ENCODE results near the gene GPRIN2. TPM values are rescaled to one million over a fixed set of nuclear protein-coding genes. Genes with fewer than 3 reads are reported as not detected.
"Not testable (repeated sequence)": the region's sequence is repeated elsewhere in the genome, so short reads cannot be mapped to it uniquely, and the experiment has no call there.

GPRIN2 gene
- total RNA-seq, 1 donor from 2014 or later: not detected

DNA sequence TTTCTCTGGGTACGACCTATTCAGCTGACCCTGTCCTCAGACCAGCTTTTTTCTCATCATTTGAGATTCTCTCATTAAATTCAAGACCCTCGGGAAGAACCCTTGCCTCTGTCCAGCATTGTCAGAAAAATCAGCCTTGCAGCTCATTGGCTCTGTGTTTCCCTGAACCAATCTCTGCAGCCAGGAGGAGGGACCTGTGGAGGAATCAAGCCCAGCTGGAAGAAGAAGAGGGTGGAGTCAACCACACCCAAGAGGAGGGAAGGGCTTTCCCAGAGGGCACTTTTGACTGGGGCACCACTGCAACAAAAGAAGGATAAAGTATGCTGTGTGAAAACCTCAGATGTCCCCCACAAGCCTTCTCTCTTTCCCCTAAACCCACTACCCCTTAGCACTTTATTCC is 14.2 kb upstream of the GPRIN2 start:
- DNase-seq (ENCODE audit: low read depth, low spot score): not testable (repeated sequence)

DNA sequence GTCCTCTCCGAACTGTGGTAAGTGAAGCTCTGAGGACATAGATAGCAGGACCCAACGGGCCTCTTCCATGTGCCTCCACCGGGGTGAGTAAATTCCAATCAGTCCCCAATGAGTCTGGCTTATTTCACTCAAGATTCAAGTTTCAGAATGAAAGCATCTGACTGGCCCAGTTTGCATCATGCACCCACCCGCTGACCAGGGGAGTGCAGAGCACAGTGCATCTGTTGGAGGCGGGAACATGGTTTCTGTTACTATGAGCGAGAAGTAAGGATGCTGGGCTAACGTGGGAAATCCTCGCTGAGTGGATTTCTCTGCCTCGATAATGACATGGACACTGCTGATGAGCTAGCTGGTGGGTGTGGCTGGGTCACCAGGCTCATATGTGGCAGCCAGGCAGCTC is 10.7 kb upstream of the GPRIN2 start:
- not testable (repeated sequence) for DNase-seq (ENCODE audit: low read depth, low spot score)

DNA sequence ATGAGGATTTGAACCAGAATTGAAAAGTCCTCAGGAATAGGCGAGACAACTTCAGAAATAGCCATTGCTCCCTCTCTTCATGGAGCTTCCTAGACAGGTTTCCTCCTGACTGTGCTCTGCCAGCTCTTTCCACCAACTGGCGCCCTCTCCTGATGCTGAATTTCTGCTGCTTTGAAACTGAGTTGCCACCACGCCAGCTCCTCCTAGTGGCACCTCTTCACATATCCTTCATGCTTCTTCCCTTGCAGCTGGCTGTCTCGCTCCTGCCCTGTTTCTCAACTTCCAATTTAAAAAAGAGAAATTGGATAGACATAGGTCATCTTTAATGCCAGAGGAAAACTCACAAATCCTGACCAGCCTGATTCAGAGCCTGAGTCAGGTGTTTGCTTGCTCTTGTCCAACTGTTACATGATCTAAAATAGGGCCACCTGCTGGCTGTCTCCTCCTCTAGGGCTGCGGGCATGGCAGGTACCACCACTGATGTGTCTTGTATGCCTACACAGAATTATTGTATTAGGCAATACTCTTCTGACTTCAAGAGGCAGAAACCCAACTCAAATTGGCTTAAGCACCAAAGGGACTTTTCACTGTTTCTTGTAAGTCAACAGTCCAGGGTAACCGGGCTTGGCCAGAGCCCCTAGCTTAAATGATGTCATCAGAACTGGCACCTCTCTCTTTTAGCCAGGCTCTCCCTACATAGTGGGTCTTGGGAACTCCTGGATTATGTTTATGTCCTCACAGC is 9.3 kb upstream of the GPRIN2 start:
- not testable (repeated sequence) for DNase-seq (ENCODE audit: low read depth, low spot score)

DNA sequence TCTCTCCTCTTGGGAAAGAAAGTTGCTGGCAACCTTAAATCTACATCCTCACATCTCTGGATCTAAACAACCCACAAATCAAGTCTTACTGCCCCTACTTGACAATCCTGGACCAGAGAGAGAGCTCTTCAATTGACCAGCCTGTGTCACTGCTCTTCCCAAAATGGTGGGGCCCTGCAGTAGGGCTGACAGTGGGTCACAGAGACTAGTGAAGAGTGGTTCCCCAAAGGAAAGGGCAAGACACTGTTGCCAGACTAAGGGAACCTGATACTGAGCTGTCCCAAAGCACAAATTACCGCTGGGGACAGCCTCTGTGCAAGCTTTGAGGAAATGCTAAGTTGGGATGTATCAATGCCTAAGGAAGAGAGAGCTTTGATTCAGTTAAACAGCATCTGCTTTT is 4.5 kb upstream of the GPRIN2 start:
- no peak for DNase-seq (ENCODE audit: low read depth, low spot score)

DNA sequence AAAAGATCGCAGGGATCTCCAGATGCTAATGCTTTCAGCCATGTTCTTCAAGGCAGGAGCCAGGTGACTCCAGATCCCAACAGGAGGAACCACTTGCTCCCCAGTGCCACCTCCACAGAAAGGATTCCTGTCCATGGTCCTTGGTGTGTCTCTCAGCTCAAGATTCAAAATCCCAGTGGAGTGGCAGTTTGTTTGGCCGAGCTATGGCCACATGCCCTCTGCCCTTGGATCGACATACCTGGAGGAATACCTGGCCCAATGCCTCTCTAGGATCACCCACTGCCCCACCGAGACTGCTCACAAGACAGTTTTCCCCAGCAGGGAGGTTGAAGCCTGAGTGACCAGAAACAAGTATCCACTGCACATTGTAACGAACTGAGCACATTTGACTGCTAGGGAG is 3.9 kb upstream of the GPRIN2 start:
- no peak for DNase-seq (ENCODE audit: low read depth, low spot score)

DNA sequence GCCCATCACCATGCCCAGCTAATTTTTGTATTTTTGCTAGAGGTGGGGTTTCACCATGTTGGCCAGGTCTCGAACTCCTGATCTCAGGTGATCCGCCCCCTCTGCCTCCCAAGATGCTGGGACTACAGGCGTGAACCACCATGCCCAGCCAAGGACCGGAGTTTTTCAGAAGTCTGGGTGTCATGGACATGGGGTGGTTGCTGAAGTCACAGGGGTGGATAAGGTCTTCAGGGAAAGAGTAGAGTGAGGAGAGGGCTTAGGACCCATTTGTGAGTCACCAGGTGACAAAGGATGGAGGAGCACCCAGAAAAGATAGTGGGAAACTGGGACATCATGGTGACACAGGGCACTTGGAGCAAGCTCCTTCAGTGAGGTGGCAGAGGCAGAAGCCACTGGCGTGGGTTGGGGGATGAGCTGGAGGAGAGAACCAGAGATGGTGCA is 2.8 kb upstream of the GPRIN2 start:
- DNase-seq (ENCODE audit: low read depth, low spot score): no peak

DNA sequence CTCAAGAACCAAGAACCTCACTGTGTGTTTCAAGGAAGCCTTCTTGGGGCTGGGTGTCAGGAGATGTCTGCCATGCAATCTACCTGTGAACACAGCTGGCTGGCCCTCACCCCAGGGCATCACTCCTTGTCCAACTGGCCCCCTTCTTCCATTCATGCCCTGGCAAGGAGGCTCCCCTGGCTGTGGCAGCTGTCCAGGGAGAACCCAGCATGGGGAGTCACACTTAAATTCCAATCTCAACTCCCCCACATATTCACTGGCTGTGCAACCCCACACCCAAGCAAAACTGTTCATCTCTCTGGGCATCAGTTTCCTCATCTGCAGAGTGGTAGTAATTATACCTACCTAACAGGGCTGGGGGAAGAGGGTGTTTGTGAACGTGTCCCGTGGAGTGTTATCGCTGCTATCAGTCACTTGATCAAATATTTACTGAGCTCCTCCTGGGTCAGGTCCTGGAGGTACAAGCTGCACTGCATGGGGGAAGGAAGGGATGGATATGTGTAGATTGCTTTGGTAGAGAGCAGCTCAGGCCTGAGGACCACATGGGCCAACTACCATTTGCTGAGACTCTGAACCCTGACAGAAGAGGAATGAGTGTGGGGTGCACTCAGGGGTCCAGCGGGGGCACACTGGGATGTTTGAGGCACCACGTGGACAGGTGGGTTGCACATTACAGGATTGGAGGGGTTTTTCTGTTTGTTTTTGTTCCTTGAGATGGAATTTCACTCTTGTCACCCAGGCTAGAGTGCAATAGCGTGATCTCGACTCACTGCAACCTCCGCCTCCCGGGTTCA is 2.1 kb upstream of the GPRIN2 start:
- DNase-seq (ENCODE audit: low read depth, low spot score): no peak

DNA sequence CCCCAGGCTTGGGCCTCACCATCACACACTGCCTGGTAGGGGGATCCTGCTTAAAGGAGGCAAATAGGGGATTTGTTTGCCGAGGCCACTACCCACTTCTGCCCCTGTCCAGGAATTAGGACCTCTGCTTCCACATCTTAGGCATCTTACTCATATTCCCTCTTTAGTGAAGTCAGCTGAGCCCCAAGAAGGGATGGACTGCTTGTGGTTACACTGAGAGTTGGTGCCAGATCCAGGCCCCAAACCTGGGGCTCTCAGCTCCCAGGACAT is 1.6 kb upstream of the GPRIN2 start:
- no peak for DNase-seq (ENCODE audit: low read depth, low spot score)

DNA sequence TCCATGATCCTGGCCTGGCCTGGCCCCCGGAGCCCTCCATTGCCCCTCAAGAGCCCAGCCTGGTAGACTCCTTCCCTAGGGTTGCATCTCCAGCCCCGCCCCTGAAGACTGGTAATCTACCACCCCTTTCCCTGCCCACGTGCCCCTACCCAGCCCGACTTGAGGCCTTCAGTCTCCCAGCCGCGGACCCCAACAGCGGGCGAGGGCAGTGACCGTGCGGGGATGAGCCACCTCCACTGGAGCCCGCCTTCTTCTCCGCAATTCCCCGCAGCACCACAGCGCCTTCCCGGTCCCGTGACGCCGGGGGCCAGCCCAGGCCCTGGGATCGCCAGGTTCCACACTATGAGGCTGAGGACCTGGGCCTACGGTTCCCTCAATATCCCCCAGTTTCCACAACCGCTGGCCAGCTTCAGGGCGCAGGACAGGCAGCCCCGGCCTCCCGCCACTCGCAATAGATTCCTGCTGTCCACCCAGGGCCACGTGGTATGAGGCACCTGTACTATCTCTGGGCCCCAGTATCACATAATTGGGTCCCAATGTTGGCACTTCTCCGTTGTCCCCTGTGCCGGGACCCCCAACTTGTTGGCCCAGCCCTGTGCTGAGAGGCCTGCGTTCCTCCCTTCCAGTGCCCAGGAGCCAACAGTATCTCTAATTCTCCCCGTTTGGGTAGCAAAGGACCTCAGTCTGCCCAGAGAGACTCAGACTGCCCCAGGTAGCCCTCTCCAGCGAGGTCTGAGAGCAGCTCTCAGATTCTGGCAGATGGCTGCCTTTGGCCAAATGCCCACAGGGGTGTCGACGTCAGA is 1.1 kb upstream of the GPRIN2 start:
- DNase-seq (ENCODE audit: low read depth, low spot score): no peak

DNA sequence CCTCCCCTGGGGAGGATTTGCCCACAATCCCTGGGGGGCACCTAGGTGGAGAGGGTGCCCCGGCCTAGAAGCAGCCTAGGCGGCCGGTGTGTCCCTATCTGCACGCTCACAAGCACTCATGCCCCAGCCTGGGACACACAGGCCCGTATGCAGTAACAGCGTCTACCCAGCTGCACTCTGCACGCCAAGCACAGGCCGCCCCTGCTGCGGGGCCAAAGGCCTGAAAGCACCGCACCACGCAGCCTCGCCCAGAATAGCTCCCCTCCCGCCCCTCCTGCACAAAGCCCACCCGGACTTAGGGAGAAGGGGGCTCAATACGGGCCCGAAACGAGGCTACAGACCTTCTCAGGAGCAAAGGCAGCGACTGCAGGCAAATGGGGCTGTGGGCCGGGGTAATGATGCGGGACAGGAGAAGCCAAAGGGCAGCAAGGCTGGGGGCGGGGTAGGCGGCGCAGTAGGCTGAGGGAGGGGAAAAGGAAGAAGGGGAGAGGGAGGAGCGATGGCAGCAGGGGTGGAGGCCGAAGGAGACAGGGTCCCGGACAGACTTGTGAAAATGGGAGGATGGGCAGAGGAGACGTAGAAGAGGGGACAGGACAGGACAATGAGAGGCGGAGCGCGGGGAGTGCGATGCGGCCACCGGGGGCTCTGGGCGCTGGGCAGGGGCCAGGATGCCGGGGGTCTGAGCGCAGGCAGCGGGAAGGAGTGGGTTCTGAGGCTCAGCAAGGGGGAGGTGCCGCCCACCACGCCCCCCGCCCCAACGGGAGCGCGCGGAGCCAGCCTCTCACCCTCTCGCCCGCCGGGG is 544 bp downstream of the GPRIN2 start:
- DNase-seq (ENCODE audit: low read depth, low spot score): no peak

DNA sequence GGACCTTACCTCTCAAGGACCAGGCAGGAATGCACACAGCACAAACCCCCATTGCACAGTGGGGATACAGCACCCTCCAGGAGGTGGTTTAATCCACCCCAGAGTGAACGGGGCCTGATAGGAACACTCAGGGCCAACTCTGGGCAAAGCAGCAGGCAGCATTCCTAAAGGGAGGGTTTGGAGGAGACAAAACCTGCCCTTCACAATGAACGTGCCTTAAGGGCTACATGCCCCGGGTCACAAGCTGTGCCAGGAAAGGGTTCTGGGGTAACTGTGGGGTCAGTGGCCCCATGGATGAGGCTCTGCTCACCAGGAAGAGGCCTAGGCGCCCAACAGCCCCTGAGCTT is 1.1 kb downstream of the GPRIN2 start:
- no peak for DNase-seq (ENCODE audit: low read depth, low spot score)

DNA sequence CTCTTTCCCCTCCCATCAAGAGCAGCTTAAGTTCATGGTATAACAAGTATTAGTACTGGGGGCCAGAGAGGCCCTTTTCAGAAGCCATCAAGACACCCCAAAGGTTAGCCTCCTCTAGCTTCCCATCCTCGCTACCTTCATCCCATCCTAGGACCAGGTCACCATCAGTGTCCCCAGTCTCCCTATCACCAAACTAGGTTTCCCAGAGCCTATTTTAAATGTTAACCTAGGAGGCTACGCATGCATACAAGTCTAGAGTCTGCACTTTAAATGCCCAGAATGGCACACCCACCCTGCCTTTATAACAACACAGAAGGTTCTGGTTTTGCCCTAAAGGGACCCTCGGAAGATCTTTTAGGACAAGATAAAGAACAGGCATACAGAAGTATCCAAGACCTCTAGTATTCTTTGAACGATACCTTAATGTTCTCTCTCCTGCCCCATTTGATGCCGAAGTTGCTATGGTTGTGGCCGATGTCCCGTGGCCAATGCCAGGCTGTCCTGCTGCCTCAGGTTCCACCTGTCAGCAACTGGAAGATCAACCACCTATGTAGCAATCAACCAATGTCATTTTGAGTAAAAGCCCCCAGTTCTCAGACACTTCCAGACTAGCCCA is 2.2 kb downstream of the GPRIN2 start:
- no peak for DNase-seq (ENCODE audit: low read depth, low spot score)

DNA sequence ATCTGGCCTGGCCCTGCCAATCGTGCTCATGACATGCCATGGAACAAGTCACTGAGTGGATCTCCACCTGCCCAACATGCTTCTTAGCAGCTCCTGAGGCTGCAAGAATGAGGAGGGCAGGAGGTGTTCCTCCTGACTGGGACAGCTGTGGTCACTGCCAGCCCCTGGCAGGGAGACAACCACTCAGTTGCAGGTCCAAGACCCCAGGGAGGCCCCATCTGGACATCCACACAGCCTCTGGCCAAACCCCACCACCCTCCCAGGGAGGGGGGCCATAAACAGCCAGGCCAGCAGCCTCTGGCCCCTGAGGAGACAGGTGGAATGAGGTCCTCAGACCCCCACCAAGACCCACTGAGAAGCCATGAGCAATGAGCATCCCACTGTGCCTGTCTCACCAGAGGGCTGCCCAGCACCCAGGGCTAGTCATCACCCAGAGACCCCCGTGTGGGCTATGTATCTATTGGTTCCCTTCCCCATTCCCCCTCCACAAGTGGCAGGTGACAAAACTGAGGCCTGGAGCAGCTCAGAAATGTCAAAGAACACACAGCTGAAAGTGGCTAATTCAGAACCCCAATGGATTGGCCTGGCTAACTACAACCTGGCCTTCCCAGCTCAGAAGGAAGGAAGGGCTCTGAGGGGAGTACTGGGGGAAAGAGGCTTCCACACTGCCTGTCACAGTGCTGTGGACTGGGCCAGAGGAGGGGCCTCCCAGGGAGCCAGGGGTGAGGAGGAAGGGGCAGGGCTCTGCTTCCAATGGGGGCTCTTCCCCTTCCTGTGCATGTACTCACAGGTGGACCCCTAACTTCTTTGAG is 3.0 kb downstream of the GPRIN2 start:
- no peak for DNase-seq (ENCODE audit: low read depth, low spot score)

DNA sequence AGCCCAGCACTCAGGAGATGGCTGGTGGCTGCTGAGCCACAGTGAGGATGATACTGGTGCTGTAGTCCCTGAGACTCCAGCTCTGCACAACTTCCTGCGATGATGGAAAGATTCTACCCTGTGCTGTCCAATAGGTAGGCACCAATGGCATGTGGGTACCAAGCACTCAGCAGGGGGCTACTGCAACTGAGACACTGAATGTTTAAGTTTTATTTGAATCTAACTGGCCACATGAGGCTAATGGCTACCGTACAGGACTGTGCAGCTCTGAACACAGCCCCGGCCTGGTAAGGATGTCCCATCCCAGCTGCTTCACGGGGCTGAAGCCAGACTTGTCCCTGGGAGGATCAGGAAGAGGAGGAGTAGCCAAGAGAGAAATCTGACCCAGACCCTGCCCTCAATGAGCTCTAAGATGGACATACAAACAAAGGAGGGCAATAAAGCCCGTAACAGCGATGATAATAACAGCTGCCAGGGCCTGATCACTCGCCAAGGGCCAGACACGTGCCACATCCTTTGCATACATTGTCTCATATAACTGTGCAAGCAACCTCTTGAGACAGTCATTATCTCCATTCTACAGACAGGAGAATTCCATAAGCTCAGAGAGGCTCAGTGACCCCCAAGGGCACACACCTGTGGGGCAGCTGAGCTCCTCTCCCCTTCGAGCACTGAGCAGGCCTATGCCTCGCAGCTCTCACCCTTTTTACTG is 3.8 kb downstream of the GPRIN2 start:
- no peak for DNase-seq (ENCODE audit: low read depth, low spot score)

DNA sequence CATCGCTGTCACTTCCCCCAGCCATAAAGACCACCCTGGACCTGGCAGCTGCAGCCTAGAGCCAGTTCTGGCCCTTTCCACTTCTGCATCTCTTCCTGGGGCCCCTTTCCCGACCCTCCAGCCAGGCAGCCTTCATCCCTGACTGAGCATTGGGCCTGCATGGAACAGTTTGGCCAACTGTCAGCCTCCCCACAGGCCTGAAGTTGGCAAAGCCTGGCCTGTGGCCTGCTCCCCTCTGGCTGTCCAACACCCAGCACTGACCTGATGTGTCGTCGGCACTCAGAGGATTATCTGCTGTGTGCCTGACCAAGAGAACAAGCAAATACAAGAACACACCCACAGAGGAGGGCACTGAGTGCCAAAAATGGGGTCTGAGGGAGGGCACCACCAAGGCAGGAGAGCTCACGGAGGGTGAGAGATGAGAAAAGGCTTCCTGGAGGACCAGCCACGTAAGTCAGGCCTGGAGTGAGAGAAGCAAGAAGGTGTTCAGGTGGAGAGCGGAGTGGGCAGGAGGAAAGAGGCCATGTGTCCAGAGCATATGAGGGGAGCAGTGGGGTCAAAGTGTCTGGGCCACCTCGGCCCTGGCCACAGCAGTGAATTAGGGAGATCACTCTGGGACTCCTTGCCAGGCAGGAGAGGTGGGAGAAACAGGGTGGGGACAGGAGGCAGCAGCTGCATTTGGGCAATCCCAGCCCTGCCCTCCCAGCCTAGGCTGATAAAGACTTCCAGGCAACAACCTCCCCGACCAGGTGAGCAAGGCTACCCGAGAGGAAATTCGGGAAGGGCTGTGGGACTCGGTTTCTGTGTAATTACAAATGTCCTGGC is 4.5 kb downstream of the GPRIN2 start:
- DNase-seq (ENCODE audit: low read depth, low spot score): no peak

DNA sequence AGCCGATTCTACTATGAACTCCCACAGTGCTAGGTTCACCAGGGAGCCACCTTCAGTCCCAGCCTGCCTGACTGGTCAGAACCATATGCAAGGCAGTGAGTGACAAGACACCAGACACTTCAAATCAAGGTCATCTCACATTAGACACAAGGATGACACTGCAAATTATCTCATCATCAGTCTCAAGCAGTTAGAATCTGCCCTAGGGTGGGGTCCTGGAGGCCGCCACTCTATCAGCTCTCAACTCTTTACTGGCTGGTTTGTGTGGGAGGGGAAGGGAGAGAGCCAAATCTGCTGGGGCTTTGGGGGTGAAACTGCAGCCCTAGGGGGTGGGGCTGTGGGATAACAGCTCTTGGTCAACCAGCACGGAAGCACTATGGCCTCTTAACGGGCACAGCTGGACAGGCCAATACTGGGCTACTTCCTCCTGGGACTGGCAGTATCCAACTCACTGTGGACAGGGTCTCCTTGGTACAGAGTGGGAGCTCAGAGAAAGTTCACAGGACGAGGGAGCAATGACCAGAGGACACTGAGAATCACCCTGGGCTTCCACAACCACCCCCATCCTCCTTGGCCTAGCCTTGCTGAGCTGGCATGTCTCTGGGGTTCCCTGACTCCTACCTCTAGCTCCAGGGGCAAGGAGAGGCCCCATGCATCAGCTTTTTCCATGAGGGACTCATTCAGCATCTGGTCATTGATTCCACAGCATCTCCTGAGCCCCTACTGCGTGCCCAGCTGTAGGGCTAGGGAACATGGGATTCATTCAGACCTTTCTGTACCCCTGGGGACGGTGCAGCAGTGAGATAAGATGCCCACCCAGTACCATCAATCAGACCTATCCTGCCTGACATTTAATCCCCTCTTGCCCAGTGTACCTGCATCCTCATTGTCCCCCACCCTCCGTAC is 5.4 kb downstream of the GPRIN2 start:
- no peak for DNase-seq (ENCODE audit: low read depth, low spot score)

DNA sequence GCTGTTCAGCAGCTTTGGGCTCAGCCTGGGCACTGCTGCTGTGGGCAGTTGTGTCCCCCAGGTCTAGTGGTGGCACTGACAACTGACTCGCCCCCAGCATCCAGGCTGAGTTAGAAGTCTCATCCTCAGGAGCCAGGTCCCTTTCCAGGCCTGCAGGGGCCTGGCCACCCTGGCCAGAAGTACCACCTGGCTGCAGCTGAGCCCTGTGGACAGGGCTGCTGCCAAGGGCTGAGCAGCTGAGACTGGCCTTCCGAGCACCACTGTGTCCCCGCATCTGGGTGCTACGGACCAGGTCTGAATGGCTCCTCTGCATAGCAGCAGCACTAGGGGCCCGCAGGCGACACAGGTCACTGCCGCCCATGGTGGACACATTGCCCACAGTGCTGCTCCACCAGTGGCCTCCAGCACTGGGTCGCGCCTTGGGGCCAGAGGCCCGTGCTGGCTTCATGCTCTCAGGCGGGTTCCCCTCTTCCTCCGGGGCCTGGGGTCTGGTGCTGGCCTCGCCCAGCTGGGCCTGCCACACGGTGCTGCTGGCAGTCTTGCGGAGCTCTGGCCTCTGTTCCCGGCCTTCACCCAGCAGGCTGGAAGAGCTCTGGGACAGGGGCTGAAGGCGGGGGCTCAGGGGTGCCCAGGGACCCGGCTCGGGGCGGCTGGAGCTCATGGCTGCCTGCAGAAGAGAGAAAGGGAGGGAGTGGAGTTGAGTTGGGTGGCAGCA is 6.2 kb downstream of the GPRIN2 start:
- no peak for DNase-seq (ENCODE audit: low read depth, low spot score)

Measured in pulmonary artery endothelial cell (primary cell).